ENCODE results near the gene SLC13A4.
"Not testable (repeated sequence)": the region's sequence is repeated elsewhere in the genome, so short reads cannot be mapped to it uniquely, and the experiment has no call there.

SLC13A4 gene

DNA sequence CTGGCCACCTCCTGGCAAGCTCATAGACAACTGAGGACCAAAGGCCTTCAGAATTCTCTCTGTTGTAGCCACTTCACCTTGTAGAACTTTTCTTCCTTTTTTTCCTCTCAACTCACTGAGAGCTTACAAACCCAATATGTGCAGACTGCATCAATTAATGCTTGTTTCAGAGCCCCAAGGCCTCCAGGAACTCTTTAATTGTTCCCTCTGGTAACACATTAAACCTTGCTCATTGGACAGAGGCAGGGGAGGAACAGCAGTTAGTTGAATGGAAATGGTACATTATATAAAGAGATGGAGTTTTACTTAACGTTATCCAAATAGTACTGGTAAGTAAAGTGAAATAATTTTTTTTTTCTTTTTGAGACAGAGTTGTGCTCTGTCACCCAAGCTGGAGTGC is 40.5 kb downstream of the SLC13A4 start:
- no peak for DNase-seq

DNA sequence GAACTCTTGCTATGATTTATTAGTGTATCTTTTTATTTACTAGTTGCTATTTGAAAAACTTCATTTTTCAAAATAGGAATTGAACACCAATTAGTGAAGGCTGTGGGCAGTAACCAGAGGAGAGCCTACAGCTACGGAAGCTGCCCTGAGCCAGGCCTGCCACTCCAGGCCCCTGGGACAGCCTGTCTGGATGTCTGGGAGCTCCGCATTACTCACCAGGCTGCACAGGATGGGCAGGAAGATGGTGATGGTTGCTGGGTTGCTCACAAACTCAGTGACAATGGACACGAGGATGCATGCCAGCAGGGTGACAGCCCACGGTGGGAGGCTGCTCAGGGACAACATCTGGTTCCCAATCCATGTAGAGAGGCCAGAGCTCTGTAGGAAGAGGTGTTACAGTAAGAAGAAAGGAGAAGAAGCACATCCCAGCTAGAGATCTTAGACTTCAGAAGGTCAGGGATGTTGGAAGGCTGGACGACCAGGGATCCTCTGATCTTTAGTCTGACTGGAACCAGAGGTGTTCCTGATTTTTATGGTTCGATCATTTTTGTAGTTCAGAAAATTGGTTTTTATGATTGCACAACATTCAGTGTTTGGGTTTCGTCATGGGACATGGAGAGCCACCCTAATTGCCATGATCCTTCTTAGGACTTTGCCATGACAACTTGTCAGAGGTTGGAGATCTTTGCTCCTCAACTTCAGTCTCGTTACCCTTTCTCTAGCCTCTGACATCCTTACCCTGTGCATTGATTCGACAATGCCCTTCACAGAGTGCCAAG is 42.5 kb downstream of the SLC13A4 start:
- DNase-seq, result no peak

DNA sequence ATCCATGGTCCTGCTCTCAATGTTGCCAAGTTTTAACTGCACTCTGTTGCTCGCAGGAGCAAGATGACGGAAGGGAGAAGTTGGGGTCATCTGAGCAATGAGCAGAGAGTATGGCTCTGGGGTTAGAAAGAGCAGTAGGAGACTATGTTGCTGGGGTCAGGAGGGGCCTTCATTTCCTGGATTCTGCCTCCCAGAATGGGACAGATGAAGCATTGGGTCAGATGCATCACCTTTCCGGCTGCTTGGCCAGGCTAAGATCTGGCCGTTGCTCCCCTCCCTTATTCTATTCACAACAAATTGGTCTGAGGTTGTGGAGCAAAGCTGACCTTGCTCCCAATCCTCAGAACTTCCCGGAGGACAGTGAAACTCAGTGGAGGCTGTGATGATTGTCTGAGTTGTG is 43.3 kb downstream of the SLC13A4 start:
- DNase-seq, result no peak

DNA sequence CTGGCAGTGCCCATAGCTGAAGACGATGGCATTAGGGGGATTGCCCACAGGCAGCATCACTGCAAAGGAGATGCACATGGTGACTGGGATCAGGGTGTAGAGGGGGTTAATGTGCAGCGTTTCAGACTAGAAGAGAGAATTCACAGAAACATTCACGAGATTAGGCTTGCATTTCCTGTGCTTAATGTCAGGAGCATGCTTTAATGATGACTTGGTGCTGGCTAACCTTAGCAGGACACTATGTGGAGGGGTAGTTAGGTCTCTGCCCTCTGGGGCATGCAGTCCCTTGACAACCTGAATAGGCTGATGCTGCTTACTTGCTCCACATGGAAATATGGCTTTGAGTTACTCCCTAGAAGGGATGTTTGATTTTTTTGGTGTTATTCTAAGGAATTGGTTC is 43.9 kb downstream of the SLC13A4 start:
- DNase-seq, result no peak

DNA sequence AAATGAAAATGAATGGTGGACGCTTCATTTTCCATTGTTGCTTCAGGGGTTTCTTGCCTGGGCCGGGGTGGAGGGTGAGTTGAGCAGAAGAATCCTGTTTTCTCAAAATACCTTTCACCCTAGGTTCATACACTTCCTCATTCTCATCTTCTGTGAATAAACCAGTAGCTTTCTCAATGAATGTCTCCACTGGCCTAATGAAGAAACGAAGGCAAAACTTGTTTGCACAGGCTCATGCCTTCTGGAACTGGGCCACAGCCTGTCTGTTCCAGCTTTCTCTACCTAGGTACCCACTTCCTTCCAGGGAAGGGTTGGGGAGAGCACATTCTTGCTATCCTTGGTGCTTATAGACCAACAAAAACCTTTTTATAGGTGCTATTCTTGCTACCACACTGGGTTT is 44.4 kb downstream of the SLC13A4 start:
- no peak for DNase-seq

DNA sequence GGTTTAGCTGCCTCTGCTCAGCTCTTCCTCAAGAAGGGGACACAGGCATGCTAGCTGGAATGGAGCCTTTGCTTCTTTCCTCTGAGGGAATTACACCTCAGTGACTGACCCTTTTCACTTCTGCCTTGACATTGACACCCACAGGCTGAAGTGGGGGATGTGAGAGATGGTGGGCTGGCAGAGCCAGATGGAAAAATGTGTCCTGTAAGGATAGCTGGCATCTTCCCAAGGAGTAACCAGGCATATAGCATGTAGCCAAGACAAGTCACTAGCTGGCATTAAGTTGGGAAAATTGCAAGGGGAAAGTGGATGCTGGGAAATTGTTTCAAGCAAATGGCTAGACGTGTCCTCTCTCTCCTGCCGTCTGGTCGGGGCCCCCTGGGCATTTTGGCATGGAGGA is 45.8 kb downstream of the SLC13A4 start:
- DNase-seq, result no peak

DNA sequence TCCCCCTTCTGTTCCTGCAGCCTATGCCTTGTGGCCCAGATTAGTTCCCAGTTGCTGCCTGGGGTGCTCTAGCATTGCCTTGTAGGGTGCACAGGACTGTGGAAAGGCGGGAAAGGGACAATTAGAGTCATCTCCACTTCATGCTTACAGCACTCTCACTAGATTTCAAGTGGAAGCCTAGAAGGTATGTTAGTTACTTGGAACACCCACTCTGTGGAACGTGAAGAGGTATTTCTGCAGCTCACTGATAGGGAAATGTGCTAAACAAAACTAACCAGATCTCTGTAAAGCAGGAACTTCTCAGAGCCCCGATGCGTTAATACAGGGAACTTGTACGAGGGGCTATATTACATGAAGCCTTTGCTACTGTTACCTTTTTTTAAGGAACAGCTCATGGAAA is 46.2 kb downstream of the SLC13A4 start:
- no peak for DNase-seq

DNA sequence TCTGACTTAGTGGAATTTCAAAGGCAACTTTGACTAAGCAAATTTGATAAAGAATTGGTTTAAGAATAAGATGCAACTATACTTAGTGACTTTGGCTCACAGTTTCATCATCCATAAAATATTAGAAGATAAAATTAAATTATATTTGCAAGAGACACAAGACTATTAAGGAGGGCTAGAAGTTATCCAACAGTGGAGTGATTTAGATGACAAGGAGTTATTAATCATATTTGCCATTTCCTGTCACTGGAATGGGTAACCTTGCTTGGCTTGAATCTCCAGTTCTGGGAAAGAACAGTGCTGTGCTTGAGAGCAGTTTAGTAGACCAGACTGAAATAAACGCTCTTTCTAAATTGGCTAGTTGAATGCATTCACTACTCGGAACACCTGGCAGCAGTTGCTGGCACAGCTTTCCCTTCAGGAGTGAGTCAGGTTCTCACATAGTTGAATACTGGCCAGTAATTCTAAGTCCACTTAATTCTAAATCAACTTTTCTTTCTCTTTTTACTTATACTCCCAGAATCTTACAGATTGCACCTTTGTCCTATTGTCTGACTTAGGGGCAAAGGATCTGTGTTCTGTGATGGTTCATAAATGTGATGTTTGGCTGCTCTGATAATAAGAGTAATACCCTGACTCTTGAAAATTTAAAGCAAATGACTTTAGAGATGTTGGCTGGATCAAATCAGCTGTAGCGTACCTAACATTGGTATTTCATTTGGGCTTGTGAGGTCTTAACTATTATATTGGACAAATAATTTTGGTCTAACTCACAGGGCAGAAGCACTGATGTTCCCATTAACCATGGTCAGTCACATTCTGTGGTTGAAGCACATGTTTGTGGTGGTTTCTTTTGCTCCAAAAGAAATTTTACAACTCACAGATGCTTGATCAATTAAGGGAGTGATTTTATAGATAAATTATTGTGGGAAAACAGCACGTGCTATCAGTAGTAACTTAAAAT is 49.1 kb downstream of the SLC13A4 start:
- no peak for DNase-seq

DNA sequence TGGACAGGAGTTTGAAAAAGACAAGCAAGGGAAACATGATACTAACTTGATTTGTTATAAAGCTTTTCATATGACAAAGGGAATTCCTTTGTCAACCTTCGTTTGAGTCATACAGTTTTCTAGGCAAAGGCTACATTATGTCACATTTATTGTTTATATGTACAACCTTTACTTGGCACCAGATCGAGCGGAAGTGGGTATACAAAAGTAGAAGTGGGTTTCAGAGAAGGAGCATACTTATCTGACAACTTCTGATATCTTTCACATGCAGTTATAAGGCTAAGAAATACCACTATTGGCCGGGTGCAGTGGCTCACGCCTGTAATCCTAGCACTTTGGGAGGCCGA is 54.7 kb downstream of the SLC13A4 start:
- DNase-seq, result no peak

DNA sequence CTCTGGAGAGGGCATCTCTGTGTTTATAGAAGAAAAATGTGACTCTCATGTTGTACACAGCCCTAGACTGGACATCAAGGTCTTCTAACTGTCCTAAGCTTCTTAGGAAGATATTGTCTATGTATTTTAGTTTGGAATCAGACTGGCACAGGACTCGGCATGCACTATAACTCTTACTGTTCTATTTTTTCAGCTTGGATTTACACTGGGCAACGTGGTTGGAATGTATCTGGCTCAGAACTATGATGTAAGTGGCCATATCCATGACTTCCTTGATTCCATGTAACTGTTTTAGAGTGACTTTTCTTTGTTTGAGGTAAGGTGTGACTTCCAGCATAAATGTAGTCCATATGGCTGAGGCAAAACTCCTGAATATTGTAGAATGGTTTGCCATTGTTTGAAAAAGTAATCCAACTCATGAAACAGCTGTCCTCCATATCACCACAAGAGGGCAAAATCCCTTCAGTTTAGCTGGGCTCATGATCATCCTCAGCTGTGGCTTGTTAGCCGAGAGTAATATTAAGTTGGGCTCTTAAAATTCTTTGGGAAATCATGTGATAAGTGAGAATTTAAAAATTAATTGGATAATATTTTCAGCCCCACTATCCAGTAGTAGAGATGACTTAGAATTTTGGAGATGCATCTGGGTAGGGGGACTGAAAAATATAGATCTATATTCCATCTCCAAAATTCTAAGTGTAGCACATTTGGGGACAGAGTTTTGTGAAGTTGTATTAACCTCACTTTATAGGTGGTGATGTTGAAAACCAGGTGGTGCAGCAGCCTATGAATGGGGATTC is 55.2 kb downstream of the SLC13A4 start:
- no peak for DNase-seq

DNA sequence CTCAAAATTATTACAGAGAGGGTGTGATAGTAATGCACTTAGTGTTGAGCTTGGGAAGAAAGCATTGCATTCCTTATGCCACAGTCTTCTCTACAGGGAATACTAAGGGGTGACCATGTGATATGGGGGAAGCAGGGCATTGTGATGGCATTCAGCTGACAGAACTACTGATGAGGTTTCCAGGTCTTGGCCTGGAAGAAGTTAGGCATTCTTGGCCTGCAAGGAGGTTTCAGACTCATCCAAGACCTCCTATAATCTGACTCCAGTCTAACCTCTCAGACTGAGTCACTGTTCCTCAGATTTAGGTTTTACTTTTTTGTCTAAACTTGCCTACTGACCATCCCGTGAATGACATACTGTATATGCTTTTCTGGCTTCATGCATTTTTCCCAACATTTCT is 57.8 kb downstream of the SLC13A4 start:
- DNase-seq, result no peak

DNA sequence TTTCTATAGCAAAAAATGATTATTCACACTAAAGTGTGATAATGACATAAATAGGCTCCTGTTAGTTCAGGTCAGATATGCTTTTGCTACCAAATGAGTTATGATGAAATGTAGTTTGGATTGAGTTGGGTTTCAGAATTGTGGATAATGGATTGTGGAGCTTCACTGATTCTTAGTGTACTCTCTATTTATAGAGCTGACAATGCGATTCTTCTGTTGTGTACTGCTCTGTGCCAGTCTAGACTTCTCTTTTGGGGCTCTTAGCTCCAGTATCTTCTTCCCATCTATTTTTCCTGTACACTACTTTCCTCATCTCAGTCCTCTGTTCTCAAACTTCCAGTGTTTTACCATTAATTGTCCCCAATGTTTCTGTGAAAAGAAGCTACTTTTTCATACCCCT is 58.2 kb downstream of the SLC13A4 start:
- no peak for DNase-seq

DNA sequence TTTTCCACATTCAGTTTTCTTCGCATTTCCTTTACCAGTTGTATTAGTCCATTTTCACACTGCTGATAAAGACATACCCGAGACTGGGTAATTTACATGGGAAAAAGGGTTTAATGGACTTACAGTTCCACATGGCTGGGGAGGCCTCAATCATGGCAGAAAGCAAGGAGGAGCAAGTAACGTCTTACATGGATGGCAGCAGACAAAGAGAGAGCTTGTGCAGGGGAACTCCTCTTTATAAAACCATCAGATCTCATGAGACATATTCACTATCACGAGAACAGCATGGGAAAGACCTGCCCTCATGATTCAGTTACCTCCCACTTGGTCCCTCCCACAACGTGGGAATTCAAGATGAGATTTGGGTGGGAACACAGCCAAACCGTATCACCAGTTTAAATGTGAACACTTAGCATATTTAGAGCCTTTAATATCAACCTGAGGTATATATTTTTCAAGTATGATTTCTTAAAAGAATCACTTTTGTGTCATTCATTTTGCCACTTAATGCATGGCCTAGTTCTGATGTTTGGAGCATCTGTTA is 59.1 kb downstream of the SLC13A4 start:
- DNase-seq, result not testable (repeated sequence)

DNA sequence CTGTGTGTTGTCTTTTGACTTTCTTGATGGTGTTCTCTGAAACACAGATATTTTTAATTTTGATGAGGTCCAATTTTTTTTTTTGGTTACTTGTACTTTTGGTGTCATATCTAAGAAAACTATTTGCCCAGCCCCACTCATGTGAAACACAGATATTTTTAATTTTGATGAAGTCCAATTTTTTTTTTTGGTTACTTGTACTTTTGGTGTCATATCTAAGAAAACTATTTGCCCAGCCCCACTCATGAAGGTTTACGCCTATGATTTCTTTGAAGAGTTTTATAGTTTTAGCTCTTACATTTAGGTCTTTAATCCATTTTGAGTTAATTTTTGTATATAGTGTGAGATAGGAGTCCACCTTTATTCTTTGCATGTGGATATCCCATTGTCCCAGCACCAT is 60.4 kb downstream of the SLC13A4 start:
- DNase-seq, result not testable (repeated sequence)

DNA sequence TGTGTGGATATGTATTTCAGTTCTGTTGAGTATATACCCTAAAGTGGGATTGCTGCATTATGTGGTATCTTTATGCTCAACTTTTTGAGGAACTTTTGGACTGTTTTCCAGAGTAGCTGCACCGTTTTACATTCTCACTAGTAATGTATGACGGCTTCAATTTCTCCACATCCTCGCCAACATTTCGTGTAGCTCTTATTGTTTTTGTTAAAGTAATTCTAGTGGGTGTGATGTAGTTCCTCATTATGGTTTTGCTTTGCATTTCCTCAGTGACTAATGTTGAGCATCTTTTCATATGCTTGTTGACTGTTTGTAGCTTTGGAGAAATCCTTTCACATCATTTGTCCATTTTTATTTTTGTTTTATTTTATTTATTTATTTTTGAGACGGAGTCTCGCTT is 61.1 kb downstream of the SLC13A4 start:
- DNase-seq, result no peak

DNA sequence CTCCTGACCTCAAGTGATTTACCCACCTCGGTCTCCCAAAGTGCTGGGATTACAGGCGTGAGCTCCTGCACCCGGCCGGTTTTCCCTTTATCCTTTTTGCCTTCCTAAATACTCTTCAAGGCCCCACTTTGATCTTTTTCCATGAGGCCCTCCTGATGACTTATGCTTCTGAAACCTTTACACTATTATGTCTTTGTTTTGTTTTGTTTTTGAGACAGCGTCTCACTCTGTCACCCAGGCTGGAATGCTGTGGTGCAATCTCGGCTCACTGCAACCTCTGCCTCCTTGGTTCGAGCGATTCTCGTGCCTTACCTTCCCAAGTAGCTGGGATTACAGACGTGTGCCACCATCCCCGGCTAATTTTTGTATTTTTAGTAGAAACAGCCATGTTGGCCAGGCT is 61.8 kb downstream of the SLC13A4 start:
- DNase-seq, result no peak

DNA sequence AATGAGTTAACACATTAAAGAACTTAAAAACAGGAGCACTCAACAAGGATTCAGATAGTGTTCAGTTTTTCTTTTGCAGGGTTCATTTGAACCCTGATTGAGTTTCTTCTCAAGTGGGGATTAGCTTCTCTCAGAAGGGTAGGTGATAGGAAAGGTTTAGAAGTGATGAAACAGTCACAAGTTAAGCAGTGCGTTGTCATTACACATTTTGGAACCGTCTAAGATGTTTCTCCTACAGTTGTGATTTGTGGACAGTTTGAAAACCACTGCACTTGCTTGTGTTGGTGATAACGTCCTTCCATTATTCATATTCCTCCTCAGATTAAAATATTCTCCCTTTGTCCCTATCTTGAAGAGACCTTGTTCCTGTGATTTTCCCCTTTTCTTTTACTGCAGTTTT is 62.9 kb downstream of the SLC13A4 start:
- no peak for DNase-seq

DNA sequence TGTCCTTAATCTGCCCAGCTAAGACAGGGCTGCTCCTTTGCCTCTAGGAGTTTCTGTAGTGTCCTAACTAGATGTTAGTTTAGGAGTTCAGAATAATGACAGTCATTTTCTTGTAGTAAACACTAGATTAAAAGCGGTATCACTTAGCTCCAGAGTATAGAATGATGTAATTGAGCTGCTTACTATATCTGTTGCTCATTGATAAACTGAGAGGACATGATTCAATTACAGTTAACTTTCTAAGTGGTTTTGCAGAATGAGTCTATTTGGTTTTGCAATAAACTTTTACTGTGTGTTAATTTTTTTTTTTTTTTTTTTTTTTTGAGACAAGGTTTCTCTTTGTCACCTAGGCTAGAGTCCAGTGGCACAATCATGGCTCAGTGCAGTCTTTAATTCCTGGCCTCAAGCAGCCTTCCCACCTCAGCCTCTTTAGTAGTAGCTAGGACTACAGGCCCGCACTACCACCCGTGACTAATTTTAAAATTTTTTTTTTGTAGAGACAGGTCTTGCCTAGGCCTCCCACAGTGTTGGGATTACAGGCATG is 63.9 kb downstream of the SLC13A4 start:
- DNase-seq, result no peak

DNA sequence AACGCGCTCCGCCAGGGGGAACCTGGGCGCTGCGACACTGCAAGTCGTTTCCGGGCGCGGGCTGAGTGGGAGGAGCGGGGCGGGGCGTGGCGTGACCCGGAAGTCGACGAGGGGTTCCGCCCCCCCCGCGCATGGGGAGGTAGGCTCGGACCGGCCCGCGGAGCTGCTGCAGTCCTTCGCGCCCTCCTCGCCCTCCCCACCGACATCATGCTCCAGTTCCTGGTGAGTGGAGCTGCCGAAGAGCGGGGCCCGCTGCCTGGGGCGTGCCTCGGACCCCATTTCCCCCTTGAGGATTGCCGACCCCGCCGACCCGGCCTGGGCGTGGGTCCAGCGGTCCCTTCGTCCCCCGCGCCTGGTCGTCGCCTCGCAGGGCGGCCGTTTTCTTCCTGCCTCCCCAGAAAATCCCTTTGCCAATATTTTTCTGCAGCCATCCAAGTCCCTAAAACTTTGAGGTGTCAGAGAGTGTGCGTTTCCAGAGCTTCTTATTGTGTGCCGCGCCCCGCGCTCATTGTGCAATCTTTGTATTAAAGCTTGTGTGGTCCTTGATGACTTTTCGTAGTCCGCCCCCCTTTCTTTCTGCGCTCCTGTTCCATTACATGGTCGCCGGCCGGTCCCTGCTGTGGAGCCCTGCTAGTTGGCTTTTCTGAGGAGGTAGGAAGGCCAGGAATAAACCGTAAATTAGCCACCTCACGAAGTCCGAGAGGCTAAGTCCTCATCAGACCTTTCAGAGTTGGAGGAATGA is 65.4 kb downstream of the SLC13A4 start, which contains the start of gene STMP1:
STMP1 (plus strand) TSS at position 142 of the 742 bp plus-strand sequence.
- no peak for DNase-seq

DNA sequence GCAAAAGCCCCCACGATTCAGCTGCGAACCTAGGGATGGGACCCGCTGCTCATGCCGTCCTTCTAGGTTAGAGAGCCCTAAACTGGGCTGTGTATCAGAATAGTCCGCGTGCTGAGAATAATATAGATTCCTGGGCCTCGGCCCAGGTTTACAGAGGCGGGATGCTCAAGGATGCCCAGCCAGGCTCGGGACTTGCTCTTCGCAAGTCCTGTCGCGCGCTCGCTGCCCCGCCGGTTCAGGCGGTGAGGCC is 65.9 kb downstream of the SLC13A4 start:
- DNase-seq, result peak; percentile 82

DNA sequence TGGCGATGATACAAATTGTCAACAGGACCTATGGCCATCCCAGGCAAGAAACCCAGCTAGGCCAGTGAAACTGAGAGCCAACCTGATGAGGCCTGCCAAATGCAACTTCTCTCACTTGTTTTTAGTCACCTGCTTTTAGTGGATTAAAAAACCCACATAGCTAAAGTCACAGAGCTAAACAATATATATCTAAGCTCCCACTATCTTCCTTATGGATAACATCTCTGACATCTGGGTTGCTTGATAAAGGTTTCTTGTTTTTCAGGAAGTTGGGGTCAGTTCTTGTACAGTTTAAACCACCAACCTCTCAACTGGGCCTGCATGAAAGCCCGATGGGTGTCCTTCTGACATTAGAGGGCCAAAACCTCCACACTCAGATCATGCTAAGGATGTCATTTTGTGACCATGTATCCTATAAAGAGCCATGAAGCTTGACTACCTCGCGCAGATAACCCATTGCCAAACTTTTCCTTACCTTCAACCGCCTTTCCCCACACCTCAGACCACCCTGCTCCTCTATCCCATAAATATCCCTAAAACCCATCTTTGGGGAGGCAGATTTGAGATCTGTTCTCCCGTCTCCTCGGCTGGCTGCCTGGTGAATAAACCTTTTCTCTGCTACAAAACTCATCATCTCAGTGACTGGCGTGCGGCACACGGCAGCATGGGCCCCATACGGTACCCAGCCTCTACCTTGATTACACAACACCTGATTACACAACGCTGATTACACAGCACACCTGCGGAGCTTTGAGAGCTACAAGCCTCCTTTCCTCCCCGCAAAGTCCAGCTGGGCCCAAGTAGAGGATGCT is 66.5 kb downstream of the SLC13A4 start:
- DNase-seq, result no peak

Measured in SHP77 treated with DMSO at 0.1 percent for 48 hours (cell line).